ENCODE results near the gene FAM229B. TPM values are rescaled to one million over a fixed set of nuclear protein-coding genes. Genes with fewer than 3 reads are reported as not detected.
A peak's percentile ranks its signal among the peaks of the same experiment; 100 is the strongest.

FAM229B gene
- total RNA-seq (10 to 100 TPM; 33.7 to 77.7 (median 54.8) TPM), polyA plus RNA-seq (10 to 100 TPM; 28.6 to 85.8 TPM)
- long read RNA-seq, donor 1, transcript FAM229B-201 (4 exons, 2,543 nt): major isoform, 39 of 45 reads
- long read RNA-seq, donor 1, partial matches to known transcripts: 1 of 45 reads
- long read RNA-seq, donor 1, other reads (novel, unspliced or antisense): 5 of 45 reads
- long read RNA-seq, donor 2, transcript FAM229B-201 (4 exons, 2,543 nt): major isoform, 46 of 52 reads
- long read RNA-seq, donor 2, partial matches to known transcripts: 1 of 52 reads
- long read RNA-seq, donor 2, other reads (novel, unspliced or antisense): 5 of 52 reads
- long read RNA-seq, donor 3, transcript FAM229B-201 (4 exons, 2,543 nt): major isoform, 23 of 31 reads
- long read RNA-seq, donor 3, partial matches to known transcripts: 1 of 31 reads
- long read RNA-seq, donor 3, other reads (novel, unspliced or antisense): 7 of 31 reads

GRCh38 chr6:112087136-112087911 lies at the start of gene FAM229B, which contains the start of gene TUBE1:
Gene FAM229B (plus strand): TSS chr6:112087591. CDS start chr6:112099284, 11,693 bp downstream.
Gene TUBE1 (minus strand): TSS chr6:112087482. CDS start chr6:112087434, 48 bp downstream.
- peak; percentile 93 to 97 (median 93) for DNase-seq
- TF ChIP-seq CTCF (IDR thresholded peaks at IDR 0.05) (peak in 1 of 12 donors; percentile 34), POLR2A (IDR thresholded peaks at IDR 0.05) (peak in 1 of 2 donors; percentile 91)
- Histone ChIP-seq H3K27me3 (no peaks in the 10 kb centered on the region), H3K36me3 (peaks cover 0 to 32% (median 16%) of the 10 kb centered on the region in 9 donors), H3K4me1 (peaks cover 0 to 35% (median 17%) of the 10 kb centered on the region in 12 donors), H3K27ac (peak within 1 kb of the TSS; percentile 73 to 92 (median 86)), H3K9me3 (no peaks in the 10 kb centered on the region), H3K4me3 (peak within 1 kb of the TSS; percentile 62 to 88 (median 80))
- WGBS, 4 donors: 0 to 1% (median 0%) methylated on average over 24 to 60 of the region's 60 CpGs
- intact Hi-C loops (cut with DNase I): no loop called here
- ATAC-seq: peak; percentile 89 to 97 (median 94)

- Histone ChIP-seq H3K4me1 (peaks cover 0 to 41% (median 5%) of the 10 kb centered on the region in 12 donors), H3K4me3 (no peak overlapping the region), H3K9me3 (no peaks in the 10 kb centered on the region), H3K36me3 (no peaks in the 10 kb centered on the region), H3K27me3 (no peaks in the 10 kb centered on the region), H3K27ac (peak overlapping the region in 10 of 12 donors; percentile 37 to 88 (median 60))
- ATAC-seq (peak; percentile 14 to 85 (median 75)), DNase-seq (peak in 4 of 5 donors; percentile 35 to 73 (median 52))
- no peak for TF ChIP-seq POLR2A (IDR thresholded peaks at IDR 0.05)
- no peak for TF ChIP-seq CTCF (IDR thresholded peaks at IDR 0.05)
- intact Hi-C loops (cut with DNase I): no loop called here
- WGBS, 4 donors: 60 to 73% (median 67%) methylated on average over 6 to 8 of the region's 8 CpGs
Observed at GRCh38 chr6:112037783-112038216, 49.6 kb upstream of the FAM229B start.

- Histone ChIP-seq H3K4me3 (no peak overlapping the region), H3K27ac (peak overlapping the region in 11 of 12 donors; percentile 1 to 88 (median 55)), H3K36me3 (no peaks in the 10 kb centered on the region), H3K4me1 (peaks cover 0 to 41% (median 5%) of the 10 kb centered on the region in 12 donors), H3K9me3 (no peaks in the 10 kb centered on the region), H3K27me3 (no peaks in the 10 kb centered on the region)
- TF ChIP-seq POLR2A (IDR thresholded peaks at IDR 0.05): no peak
- TF ChIP-seq CTCF (IDR thresholded peaks at IDR 0.05): no peak
- no peak for ATAC-seq
- 79 to 87% (median 86%) methylated on average over 5 of the region's 5 CpGs for WGBS, 4 donors
- intact Hi-C loops (cut with DNase I): no loop called here
- no peak for DNase-seq
Observed at GRCh38 chr6:112038268-112038667, 49.1 kb upstream of the FAM229B start.
